Measurements from ENCODE around the gene G2E3.

GRCh38 chr14:30541318-30541717 is 17.6 kb upstream of the G2E3 start:
- TF ChIP-seq CTCF (IDR thresholded peaks at IDR 0.05): no peak
- TF ChIP-seq EZH2phosphoT487 (IDR thresholded peaks at IDR 0.05): no peak

Data from neural progenitor cell (in vitro differentiated cells).